Measurements from ENCODE around the gene RAB13.

DNA sequence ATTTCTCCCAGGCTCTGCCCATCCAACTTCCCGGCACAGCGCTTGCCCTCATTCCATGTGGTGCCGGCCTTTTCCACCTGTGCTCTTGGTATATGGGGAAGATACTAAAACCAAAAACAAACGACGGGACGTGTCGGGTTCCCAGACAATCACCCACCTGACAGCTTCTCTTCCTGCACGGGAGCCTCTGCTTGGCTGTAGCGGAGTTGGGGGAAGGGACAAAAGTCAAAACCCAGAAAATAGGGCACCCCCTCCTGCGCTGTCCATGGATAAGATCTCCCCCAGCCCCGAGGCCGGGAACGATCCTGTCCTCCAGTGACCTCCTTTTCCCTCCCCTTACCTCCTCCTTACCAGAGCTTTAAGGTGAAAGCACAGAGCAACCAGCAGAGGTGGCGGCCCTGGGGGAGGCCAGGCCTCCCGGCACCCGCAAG lies 9.3 kb downstream of the RAB13 start:
- TF ChIP-seq CTCF (IDR thresholded peaks at IDR 0.05; ENCODE audit: insufficient read depth, low read length, poor library complexity, severe bottlenecking) = no peak
- no peak for TF ChIP-seq EZH2phosphoT487 (conservative IDR thresholded peaks at IDR 0.05; ENCODE audit: low read length)
